ENCODE results near the gene TMEM182.

The TMEM182 gene

GRCh38 chr2:102850888-102851287 is 89.1 kb downstream of the TMEM182 start:
- in situ Hi-C loops (cut with HindIII; ENCODE audit: low sequenced_read_pairs): no loop called here

DNA sequence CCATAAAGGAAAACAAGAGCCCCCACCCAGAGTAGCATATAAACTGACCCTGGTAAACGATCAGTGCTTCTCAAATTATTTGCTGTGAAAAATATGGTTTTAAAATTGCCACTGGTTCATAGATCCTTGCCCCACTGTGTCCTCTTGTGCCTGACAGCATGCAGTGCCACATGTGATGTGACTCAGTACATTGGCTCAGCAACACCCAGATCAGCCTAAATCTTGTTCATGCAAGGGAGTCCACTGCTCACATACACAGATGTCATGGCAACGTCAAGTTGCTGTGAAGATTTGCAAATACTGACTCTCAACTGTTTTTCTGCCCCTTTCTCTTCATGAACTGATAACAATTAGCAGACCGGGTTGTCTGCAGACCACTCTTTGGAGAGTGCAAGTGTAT is 91.0 kb downstream of the TMEM182 start:
- in situ Hi-C loops (cut with HindIII; ENCODE audit: low sequenced_read_pairs): no loop called here

Data from endothelial cell of hepatic sinusoid (primary cell).